ENCODE results near the gene PRR19.
"Not testable (repeated sequence)": the region's sequence is repeated elsewhere in the genome, so short reads cannot be mapped to it uniquely, and the experiment has no call there.

The PRR19 gene

GRCh38 chr19:42335374-42335936 is 33.5 kb downstream of the PRR19 start:
- no peak overlapping the region for H3K27ac Mint-ChIP-seq
- TF ChIP-seq CTCF (IDR thresholded peaks at IDR 0.05; ENCODE audit: unreplicated experiment in 3 of 3), result no peak
- H3K4me1 Mint-ChIP-seq, result peaks cover 3% of the 10 kb centered on the region
- H3K27me3 Mint-ChIP-seq (ENCODE audit: low read depth), result peaks cover 4% of the 10 kb centered on the region
- peaks cover 15% of the 10 kb centered on the region for H3K36me3 Mint-ChIP-seq (ENCODE audit: low read depth)
- H3K4me3 Mint-ChIP-seq, result no peak overlapping the region
- H3K9me3 Mint-ChIP-seq, result no peaks in the 10 kb centered on the region

GRCh38 chr19:42335971-42336370 is 34.0 kb downstream of the PRR19 start:
- Mint-ChIP-seq H3K36me3 (ENCODE audit: low read depth) (peaks cover 15% of the 10 kb centered on the region), H3K27ac (no peak overlapping the region), H3K4me1 (no peaks in the 10 kb centered on the region), H3K27me3 (ENCODE audit: low read depth) (peaks cover 4% of the 10 kb centered on the region), H3K4me3 (no peak overlapping the region), H3K9me3 (no peaks in the 10 kb centered on the region)
- no peak for TF ChIP-seq CTCF (IDR thresholded peaks at IDR 0.05; ENCODE audit: unreplicated experiment in 3 of 3)

- H3K27ac Mint-ChIP-seq; H3K4me3 Mint-ChIP-seq; H3K27me3 Mint-ChIP-seq (ENCODE audit: low read depth); H3K9me3 Mint-ChIP-seq; H3K4me1 Mint-ChIP-seq: not testable (repeated sequence)
- H3K36me3 Mint-ChIP-seq (ENCODE audit: low read depth), result peaks cover 26% of the 10 kb centered on the region
These were observed 37.4 kb downstream of the PRR19 start for GRCh38 chr19:42339126-42339860.

- H3K36me3 Mint-ChIP-seq (ENCODE audit: low read depth), result peaks cover 30% of the 10 kb centered on the region
- H3K9me3 Mint-ChIP-seq; H3K27me3 Mint-ChIP-seq (ENCODE audit: low read depth); H3K4me1 Mint-ChIP-seq; H3K4me3 Mint-ChIP-seq; H3K27ac Mint-ChIP-seq: not testable (repeated sequence)
These were observed 38.0 kb downstream of the PRR19 start for GRCh38 chr19:42339922-42340321.

- Mint-ChIP-seq H3K36me3 (ENCODE audit: low read depth) (peaks cover 43% of the 10 kb centered on the region), H3K27ac (no peak overlapping the region), H3K27me3 (ENCODE audit: low read depth) (no peaks in the 10 kb centered on the region), H3K4me1 (no peaks in the 10 kb centered on the region), H3K4me3 (no peak overlapping the region), H3K9me3 (no peaks in the 10 kb centered on the region)
- no peak for TF ChIP-seq CTCF (IDR thresholded peaks at IDR 0.05; ENCODE audit: unreplicated experiment in 3 of 3)
These were observed 41.6 kb downstream of the PRR19 start for GRCh38 chr19:42343344-42344110.

GRCh38 chr19:42344336-42344893 is 42.5 kb downstream of the PRR19 start:
- Mint-ChIP-seq H3K9me3 (no peaks in the 10 kb centered on the region), H3K36me3 (ENCODE audit: low read depth) (peaks cover 41% of the 10 kb centered on the region), H3K4me1 (no peaks in the 10 kb centered on the region), H3K27me3 (ENCODE audit: low read depth) (no peaks in the 10 kb centered on the region), H3K27ac (no peak overlapping the region), H3K4me3 (no peak overlapping the region)
- TF ChIP-seq CTCF (IDR thresholded peaks at IDR 0.05; ENCODE audit: unreplicated experiment in 3 of 3), result no peak
